Measurements from ENCODE around the gene UBA1.

Gene UBA1

DNA sequence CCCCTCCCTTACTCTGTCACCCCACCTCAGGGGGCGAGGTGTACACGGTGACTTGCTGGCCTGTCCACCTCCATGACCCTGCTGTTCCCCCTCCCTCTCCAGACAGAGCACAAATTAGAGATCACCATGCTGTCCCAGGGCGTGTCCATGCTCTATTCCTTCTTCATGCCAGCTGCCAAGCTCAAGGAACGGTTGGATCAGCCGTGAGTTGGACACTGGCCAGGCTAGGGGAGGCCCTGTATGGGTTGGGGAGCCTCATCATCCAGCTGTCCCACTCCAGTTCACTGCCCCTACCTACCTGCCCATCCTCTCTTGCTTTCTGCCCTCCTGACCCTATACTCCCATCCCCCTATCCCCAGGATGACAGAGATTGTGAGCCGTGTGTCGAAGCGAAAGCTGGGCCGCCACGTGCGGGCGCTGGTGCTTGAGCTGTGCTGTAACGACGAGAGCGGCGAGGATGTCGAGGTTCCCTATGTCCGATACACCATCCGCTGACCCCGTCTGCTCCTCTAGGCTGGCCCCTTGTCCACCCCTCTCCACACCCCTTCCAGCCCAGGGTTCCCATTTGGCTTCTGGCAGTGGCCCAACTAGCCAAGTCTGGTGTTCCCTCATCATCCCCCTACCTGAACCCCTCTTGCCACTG, 20.9 kb downstream of the UBA1 start:
- no peak for DNase-seq

DNA sequence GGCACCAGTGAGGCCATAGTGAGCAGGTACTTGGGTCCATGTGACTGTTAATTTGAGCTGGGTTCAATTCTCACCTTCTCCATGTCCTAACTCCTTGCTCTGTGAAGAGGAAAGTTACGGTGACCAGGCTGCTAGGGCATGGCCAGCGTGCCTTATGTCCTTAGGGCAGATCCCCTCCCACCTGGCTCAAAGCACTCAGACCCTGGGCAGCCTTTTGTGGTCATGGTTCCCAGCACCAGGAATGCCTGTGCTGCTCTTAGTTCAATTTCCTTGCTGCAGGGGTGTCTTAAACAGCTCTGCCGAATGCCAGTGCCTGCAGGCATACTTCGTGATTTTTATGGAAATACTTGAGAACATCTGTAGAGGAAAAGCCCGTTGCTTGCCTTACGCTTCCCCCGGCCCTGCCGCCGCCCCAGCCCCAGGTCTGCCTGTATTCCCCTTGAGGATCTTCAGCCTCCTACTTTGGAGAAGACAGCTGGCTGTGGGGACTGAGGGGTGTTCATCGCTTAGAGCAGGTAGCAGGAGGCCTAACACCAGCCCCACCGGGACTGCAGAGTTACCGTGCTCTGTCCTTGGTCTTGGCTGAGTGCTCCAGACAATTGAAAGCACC, 21.8 kb downstream of the UBA1 start:
- no peak for DNase-seq

DNA sequence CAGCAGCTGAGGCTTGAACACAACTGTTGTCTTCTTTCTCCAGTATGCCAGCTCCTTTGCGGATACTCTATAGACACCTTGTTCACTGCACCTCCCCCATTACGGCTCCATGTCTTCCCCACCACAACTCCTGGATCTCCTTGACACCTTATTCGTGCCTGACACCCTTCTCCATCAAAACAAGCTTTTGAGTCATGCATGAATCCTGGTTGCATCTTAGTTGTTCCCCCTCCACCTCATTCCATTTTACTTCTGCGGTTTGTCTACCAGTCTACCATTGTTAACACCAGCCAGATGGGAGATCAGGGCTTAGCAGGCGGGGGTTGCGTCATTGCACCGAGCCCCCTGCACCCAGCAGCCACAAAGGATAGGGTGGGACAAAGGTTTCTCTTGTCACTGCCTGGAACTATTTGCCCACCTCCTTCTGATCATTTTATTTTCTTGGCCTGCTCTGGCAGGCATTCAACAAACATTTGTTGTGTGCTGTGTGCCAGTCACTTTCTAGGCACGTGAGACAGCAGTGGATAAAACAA, 22.8 kb downstream of the UBA1 start:
- DNase-seq = no peak

DNA sequence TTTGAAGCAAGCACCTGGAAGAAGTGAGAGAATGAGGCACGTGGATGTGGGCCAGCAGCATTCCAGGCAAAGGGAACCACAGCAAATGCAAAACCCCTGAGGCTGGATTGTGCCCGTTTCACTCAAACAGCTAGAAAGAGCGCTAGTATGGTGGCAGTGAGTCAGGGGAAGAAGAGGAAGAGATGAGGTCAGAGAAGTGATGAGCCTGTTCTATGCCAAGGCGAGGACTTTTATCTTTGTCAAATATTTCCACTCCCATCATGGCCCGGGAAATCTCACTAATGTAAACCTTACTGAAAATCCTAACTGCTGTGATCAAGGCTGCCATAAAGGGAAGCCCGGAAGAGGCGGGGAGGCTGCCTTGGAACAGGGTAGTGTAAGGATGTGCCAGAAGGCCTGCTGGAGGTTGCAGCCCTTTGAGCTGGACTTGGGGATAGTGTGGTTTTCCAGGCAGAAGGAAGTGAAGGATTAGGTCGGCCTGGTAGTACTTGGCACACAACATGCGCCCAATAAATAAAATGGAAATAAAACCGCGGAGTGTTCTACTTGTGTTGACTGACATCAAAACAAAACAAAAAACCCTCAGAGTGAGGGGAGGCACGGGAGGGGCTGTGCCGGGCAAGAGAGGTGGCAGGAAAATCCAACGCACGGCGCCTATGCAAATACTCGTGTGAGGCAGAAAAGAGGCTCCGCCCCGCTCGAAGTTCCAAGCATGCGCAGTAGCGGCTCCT, 23.7 kb downstream of the UBA1 start:
- DNase-seq = no peak

DNA sequence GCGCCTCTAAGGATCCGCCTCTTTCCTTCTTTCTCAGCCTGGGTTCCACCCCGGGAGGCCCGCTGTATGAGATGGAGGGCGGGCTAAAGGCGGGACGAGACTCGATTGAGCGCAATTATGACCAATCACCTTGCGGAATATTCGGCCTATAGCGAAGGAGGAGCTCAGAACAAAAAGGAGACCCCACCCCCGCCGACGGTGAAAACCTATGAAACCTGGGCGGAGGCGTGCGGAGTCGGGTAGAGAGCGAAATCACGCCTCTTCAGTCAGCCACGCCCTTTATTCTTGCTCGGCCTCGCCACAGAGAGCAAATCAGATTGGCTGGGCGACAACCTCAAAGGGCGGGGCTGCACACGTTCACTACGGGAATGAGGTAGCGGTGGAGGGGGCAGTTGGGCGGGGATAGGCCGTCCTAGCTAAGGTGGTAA, 24.2 kb downstream of the UBA1 start:
- DNase-seq = peak; percentile 94 to 95

DNA sequence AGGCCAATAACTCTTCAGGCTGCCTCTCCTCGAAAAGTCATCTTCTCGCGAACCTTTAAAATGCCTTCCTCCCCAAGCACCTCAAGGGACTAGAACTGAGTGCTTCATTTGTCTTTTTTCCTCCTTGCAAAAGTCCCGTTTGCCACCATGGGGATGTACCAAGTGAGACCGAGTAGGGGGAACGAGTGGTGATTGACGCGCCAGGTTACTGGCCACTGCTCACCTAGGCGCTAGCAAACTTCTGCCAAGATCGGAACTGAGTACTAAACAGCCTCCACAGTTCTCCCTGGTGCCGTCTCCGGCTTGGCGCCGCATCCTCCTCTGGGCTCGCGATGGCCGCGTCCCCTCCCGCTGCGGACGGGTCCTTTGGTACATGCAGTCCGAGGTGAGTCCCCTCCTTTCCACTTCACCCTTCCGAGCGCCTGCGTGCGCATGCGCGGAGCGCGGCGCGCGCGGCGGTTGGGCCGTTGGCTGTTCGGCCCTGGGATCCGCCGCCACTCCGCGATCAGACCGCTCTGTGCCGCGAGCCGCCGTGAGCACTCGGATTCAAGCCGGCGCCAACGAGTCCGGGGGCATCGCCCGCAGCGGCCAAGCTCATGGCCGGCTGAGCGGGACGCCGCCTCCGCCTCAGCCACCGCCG, 24.8 kb downstream of the UBA1 start, which contains the start of gene CDK16:
TSS of gene CDK16 (plus strand) at position 402 of the 640 bp plus-strand sequence. CDS start 4,877 bp downstream, outside the sequence.
- peak; percentile 31 to 38 for DNase-seq

DNA sequence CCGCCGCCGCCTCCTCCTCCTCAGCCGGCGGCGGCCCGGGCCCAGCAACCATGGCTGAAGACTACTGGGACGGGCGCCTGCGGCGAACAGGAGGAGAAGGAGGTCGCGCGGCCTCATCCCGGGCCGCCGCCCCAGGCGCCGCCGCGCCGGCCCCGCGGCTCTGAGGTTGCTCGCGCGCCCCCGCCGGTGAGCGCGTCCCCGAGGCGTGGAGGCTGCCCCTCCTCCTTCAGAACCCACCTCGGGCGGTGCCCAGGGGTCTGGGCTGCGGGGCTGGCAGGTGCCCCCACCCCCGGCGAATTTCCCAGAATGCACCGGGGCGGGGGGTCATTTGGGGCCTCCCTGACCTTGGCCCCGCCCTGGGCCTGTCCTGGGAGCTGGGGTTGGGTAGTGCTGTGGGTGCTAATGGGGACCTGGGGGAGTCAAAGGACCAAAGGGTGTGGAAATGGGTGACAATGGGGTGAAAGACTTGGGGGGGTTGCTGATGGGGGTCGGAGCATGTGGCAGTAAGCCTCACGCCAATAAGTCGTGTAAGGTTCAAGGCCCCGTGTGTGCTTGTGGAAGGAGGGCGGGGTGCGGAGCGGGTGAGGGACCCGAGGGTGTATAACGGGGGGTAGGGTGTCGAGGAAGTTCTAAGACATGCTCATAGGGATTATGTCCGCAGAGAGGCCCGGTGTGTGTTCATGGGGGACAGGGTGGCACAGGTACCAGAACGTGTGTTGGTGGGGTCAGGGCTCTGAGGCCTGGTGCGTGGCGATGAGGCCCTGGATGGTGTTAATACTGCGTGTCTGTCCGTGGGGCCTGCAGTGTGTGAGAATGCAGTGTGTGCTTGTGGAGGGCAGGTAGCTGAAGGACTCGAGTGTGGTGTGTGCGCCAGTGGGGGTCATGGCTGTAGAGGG, 25.5 kb downstream of the UBA1 start:
- DNase-seq = peak in 1 of 2 experiments; percentile 7

DNA sequence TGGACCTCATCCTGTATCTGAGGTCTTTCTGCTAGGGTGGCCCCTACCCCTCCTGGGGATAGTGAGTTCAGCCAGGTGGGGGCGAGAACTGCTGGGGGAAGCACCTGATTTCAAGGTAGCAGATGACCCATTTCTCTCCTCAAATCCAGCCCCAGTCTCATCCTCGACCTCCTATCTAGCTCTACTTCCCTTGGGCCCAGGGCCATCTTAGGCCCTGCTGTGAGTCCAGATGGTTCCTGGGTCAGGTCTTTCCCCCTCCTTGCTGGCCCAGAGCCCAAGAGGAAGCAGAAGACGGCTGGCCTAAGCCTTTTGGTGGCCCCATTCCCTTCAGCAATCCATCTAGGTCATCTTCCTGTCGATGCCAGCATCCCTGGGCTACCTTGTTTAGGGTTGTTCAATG, 28.1 kb downstream of the UBA1 start:
- DNase-seq = no peak

DNA sequence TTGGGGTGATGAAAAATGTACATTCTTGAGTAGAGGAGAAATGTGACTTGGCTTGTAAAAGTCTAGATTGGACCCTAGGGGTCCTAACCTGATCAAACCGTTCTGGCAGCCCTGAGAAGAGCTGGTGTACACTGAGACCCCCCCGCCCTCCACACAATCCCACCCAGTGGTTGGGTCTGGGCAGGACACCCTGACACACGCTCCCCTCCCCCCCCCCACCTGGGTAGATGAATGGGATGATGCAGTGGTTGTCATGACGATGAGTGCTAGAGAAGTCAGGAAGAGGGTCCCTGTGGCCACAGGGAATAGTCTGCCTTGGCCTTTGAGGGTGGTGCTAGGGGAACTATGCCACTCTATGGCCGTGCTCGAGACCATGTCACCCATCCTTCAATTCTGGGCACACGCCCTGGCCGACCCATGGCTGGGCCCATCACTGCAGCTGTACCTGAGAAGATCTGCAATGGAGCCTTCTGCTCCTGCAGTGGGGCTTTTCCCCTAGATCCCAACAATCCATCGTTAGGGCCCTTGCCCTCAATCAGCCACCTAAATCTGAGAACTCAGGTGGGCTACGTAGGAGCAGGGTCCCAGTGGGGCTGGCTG, 29.2 kb downstream of the UBA1 start:
- no peak for DNase-seq

DNA sequence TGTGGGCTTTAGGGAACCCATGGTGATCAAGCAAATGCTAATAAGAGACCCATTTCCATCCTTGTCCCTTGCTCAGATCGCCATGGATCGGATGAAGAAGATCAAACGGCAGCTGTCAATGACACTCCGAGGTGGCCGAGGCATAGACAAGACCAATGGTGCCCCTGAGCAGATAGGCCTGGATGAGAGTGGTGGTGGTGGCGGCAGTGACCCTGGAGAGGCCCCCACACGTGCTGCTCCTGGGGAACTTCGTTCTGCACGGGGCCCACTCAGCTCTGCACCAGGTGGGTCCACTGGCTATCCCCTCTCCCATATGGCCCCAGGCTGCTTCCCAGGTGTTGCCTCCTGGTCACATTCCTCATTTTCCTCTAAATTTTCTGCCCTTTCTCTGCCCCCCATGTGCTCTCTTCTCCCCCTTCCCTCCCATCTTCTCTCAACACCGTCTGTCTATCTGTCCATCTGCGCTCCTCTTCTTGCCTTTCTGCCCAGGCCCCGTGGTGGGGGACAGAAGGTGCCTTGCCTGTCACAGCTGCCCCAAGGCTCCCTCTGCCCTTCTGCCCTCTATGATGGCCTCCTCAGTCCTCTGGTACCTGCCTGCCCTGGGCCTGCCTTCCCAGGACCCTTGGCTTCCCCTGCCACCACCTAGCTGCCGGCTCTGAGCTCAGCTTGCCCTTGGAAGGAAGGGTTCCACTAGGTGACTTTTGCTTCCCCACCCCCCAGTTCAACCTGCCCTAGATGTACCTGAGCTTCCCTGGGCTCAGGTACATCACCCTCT, 30.0 kb downstream of the UBA1 start:
- DNase-seq = no peak

DNA sequence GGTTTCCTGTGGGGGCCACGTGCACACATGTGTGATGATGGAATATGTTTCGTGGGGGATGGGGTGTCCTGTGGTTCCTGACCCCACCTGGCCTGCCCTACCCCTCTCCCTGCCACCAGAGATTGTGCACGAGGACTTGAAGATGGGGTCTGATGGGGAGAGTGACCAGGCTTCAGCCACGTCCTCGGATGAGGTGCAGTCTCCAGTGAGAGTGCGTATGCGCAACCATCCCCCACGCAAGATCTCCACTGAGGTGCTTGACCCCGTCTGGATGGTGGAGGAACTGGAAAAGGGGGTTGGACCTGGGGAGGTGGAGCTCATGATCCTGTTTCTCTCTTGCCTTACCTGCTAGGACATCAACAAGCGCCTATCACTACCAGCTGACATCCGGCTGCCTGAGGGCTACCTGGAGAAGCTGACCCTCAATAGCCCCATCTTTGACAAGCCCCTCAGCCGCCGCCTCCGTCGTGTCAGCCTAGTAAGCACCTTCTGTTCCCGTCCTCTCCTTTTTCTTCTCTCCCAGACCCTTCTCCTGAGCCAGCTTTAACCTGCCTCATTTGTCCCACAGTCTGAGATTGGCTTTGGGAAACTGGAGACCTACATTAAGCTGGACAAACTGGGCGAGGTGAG, 30.8 kb downstream of the UBA1 start:
- no peak for DNase-seq

DNA sequence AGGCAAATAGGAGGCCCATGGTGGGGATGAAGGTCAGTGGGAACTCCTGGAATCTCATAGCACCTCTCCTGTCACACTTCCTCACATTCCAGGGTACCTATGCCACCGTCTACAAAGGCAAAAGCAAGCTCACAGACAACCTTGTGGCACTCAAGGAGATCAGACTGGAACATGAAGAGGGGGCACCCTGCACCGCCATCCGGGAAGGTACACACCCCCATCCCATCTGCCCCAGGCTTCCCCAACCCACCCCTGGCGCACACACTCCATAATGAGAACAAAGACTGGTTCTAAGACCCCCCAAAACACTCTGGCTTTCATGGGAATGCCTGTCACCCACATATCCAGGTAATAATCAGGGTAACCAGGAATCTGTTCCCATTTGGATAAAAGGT, 31.3 kb downstream of the UBA1 start:
- no peak for DNase-seq

DNA sequence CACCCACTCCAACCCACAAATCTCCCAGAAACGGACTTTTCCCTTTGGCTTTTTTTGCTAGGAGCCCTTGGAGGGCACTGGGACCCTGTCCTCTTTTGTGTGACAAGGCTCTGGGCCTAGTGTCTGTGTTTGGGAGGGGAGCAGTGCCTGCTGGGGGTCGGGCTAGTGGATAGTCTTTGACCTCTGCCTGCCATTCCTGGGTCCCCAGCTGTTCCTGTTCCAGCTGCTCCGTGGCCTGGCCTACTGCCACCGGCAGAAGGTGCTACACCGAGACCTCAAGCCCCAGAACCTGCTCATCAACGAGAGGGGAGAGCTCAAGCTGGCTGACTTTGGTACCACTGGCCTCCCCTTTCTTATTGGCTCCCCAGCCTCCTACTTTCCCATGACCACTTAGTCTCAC, 32.4 kb downstream of the UBA1 start:
- DNase-seq = no peak

DNA sequence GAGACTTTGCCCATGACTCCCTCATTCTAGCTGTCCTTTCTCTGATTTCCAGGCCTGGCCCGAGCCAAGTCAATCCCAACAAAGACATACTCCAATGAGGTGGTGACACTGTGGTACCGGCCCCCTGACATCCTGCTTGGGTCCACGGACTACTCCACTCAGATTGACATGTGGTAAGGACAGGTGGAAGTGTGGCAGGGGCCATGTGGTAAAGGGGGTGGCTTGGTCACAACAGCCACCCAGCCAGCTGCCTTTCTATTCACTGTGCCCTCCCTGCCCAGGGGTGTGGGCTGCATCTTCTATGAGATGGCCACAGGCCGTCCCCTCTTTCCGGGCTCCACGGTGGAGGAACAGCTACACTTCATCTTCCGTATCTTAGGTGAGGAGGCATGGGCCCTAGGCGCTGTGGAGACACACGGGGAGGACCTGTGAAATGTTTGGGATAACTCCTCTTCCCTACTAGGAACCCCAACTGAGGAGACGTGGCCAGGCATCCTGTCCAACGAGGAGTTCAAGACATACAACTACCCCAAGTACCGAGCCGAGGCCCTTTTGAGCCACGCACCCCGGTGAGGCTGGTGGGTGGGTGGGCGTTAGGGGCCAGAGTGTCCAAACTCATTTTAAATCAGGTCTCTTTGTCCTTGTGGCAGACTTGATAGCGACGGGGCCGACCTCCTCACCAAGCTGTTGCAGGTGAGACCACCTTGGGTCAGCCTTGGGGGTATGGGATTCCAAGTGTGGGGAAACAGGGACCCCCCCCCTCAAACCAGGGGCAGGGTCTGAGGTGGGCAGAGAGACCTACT, 33.1 kb downstream of the UBA1 start:
- DNase-seq = no peak

DNA sequence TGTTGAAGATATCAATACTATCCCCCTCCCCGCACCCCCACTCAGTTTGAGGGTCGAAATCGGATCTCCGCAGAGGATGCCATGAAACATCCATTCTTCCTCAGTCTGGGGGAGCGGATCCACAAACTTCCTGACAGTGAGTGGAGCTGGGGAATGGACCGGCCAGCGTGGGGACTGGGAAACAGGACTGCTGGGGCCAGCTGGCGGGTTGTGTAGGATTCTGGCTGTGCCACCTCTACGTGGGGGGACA, 33.6 kb downstream of the UBA1 start:
- no peak for DNase-seq

DNA sequence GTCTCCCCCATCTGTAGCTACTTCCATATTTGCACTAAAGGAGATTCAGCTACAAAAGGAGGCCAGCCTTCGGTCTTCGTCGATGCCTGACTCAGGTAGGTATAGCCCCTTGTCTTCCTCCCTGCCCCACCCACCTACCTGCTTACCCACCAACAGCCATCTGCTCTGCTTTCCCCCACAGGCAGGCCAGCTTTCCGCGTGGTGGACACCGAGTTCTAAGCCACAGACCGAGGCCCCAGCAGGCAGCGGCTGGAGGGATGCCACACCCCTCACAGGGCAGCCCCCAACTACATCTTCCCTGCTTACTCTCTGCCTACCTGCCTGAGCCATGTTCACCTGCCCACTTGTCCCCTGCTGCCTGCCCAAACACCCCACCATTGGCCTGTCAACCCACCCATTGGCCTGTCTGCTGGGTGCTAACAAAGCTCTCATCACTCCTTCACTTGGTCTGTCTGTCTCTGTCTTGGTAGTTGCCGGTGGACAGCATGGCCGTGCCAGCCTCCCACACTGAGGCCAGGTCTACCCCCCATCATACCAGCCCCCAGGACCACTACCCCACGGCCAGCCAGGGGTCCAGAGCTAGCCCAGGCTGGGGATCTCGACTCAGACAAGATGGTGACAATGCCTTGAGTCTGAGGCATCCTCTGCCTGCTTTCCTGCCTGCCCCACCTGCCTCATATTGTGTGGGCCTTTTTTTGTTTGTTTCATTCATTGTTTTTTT, 35.1 kb downstream of the UBA1 start:
- DNase-seq = no peak

DNA sequence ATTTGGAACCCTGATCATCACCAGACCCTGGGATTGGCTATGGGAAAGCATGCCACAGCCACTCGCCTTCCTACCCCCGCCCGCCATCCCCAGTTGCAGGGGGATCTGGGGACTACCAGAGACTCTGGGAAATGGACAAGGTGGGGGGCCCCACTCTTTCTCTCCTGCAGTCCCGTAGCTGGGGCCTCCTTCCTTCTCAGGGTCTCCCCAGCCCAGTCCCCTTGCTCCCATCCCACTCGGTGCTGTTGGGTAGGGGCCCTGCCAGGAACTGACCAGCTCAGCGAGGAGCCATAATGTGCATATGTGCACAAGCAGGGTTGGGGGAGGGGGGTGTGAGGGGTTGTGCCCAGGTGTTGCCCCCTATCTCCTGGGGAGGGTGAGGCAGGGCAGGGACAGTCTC, 35.8 kb downstream of the UBA1 start:
- no peak for DNase-seq

DNA sequence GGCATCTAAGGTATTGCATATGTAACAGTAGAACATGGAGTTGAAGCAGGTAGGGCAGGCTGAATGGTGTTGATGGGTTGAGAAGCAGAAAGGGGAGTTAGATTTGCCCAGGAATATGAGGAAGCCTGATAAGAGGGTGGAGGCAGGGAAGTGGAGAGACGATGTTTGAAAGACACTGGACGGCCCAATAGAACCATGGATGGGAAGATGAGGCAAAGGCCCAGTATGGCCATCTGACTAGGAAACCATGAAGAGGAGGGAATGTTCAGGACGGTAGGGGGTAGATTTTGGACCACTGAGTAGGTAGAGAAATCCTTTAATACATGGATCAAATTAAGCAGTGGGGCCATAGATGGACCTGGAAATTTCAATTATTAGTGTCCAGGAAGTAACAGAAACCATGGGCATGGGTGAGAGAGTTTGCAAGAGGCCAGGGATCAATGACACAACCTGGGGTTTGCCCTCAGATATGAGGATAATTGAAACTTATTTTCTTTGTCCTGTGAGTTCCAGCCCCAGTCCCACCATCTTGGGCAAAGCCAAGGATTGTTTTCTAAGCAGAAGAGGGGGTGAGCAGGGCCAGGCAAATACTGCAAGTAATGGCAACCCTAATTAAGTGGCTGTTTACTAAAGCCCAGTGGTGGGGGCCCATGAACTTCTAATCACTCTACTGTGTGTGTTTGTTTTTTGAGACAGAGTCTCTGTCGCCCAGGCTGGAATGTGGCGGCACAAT, 36.7 kb downstream of the UBA1 start:
- no peak for DNase-seq

DNA sequence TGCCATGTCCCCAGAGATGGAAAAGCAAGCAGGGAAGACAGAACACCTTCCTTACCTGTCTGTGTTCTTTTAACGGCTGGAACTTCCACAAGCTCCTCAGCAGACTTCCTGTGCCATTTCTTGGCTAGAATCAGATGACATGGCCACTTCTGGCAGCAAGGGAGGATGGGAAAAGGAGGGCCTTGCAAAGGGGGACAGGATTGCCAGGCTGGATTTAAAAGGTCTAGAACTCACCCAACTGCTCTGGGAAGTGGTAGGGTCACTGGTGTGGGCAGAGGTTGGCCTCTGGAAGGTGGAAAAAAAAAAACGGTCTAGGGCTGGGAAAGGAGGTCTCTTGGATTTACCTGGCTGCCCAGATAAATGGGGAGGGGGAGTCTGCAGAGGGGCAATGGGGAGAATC, 37.5 kb downstream of the UBA1 start:
- no peak for DNase-seq

Data from SHP77 (cell line).